CD14-positive monocyte (primary cell): ENCODE measurements around the gene SSMEM1. TPM values are rescaled to one million over a fixed set of nuclear protein-coding genes. Genes with fewer than 3 reads are reported as not detected.
"Not testable (repeated sequence)": the region's sequence is repeated elsewhere in the genome, so short reads cannot be mapped to it uniquely, and the experiment has no call there.

Experiments used
- DNase-seq, 3 donors: peaks; one replicate each; pipeline ENCODE4 v3.0.0-alpha.2; 2011 to 2022
- H2AFZ ChIP-seq: 2 replicates; pipeline ENCODE4 v1.6.0; 2012; ENCODE audit warnings: mild to moderate bottlenecking, low read depth, low read length, inconsistent platforms; ENCODE audit not compliant: insufficient read depth, poor library complexity, severe bottlenecking
- H3K27ac ChIP-seq, 2 donors: 1 replicate in 1 of 2; 2 replicates in 1 of 2; pipeline ENCODE4 v1.5.1; 2012 to 2013; ENCODE audit warnings: low read length in 2 of 2, control low read depth in 1 of 2, inconsistent platforms in 1 of 2, low read depth in 1 of 2, mild to moderate bottlenecking in 1 of 2
- H3K27me3 ChIP-seq, 2 donors: one replicate each; pipeline versions ENCODE4 v1.6.0 to v1.6.1; 2011 to 2013; ENCODE audit warnings: low read length in 2 of 2; ENCODE audit not compliant: control insufficient read depth in 2 of 2, insufficient read depth in 2 of 2
- H3K36me3 ChIP-seq, 2 donors: replicated peaks in 1 of 2; 1 replicate in 1 of 2; 2 replicates in 1 of 2; pipeline versions ENCODE4 v1.5.1 to v1.6.1; 2012 to 2013; ENCODE audit warnings: low read length in 2 of 2, control low read depth in 1 of 2, inconsistent platforms in 1 of 2, mild to moderate bottlenecking in 1 of 2; ENCODE audit not compliant: insufficient read depth in 2 of 2, control insufficient read depth in 1 of 2
- H3K4me1 ChIP-seq, 2 donors: 1 replicate in 1 of 2; 2 replicates in 1 of 2; pipeline versions ENCODE4 v1.5.1 to v1.6.1; 2012 to 2013; ENCODE audit warnings: low read length in 2 of 2, control low read depth in 1 of 2, inconsistent platforms in 1 of 2, mild to moderate bottlenecking in 1 of 2, moderate library complexity in 1 of 2; ENCODE audit not compliant: insufficient read depth in 2 of 2, control insufficient read depth in 1 of 2
- H3K4me2 ChIP-seq: replicated peaks from 2 replicates; pipeline ENCODE3; 2012; ENCODE audit warnings: low read length, moderate library complexity, mild to moderate bottlenecking; ENCODE audit not compliant: poor library complexity, severe bottlenecking; ENCODE audit errors: extremely low read depth
- H3K4me3 ChIP-seq, 3 experiments: fragments of 200-600 bp in 1 of 3; sonication (generic) in 1 of 3; replicated peaks in 1 of 3; 1 replicate in 2 of 3; 2 replicates in 1 of 3; pipeline ENCODE4 v1.5.1; 2011 to 2013; ENCODE audit warnings: low read length in 3 of 3, mild to moderate bottlenecking in 3 of 3, control low read depth in 2 of 3, low read depth in 2 of 3, inconsistent platforms in 1 of 3, moderate library complexity in 1 of 3
- H3K79me2 ChIP-seq: 2 replicates; pipeline ENCODE4 v1.6.0; 2012; ENCODE audit warnings: mild to moderate bottlenecking, control low read depth, inconsistent platforms, low read length, moderate library complexity; ENCODE audit not compliant: insufficient read depth
- H3K9ac ChIP-seq: 2 replicates; pipeline ENCODE4 v1.6.0; 2017; ENCODE audit warnings: low read length, mild to moderate bottlenecking; ENCODE audit not compliant: insufficient read depth, poor library complexity, severe bottlenecking
- H3K9me3 ChIP-seq, 2 donors: replicated peaks in 1 of 2; 1 replicate in 1 of 2; 2 replicates in 1 of 2; pipeline versions ENCODE4 v1.5.1 to v1.6.1; 2012 to 2013; ENCODE audit warnings: low read length in 2 of 2, control low read depth in 1 of 2; ENCODE audit not compliant: control insufficient read depth in 1 of 2, insufficient read depth in 1 of 2
- H4K20me1 ChIP-seq: 2 replicates; pipeline ENCODE4 v1.6.0; 2012; ENCODE audit warnings: mild to moderate bottlenecking, low read length, control low read depth, moderate library complexity; ENCODE audit not compliant: insufficient read depth
- H3K27ac Mint-ChIP-seq, 7 donors: one replicate each; pipeline ENCODE4 v1.8.0; 2020; ENCODE audit warnings: mild to moderate bottlenecking in 7 of 7, mixed read lengths in 7 of 7, moderate library complexity in 6 of 7, inconsistent platforms in 2 of 7
- H3K27me3 Mint-ChIP-seq, 3 donors: one replicate each; pipeline ENCODE4 v1.8.0; 2021 to 2022; ENCODE audit warnings: low read depth in 3 of 3, mild to moderate bottlenecking in 3 of 3, mixed read lengths in 3 of 3, moderate library complexity in 3 of 3, inconsistent platforms in 1 of 3
- H3K36me3 Mint-ChIP-seq, 2 donors: one replicate each; pipeline ENCODE4 v1.8.0; 2020; ENCODE audit warnings: mixed read lengths in 2 of 2, inconsistent platforms in 1 of 2, mild to moderate bottlenecking in 1 of 2
- H3K4me1 Mint-ChIP-seq: one replicate; pipeline ENCODE4 v1.8.0; 2020; ENCODE audit warnings: mild to moderate bottlenecking, mixed read lengths
- H3K4me3 Mint-ChIP-seq, 2 donors: one replicate each; pipeline ENCODE4 v1.8.0; 2020; ENCODE audit warnings: mild to moderate bottlenecking in 2 of 2, mixed read lengths in 2 of 2, moderate library complexity in 1 of 2
- H3K9me3 Mint-ChIP-seq, 7 donors: one replicate each; pipeline ENCODE4 v1.8.0; 2020 to 2022; ENCODE audit warnings: mixed read lengths in 7 of 7, mild to moderate bottlenecking in 6 of 7, moderate library complexity in 6 of 7, inconsistent platforms in 2 of 7
- CTCF ChIP-seq: fragments of 200-600 bp; IDR thresholded peaks from one replicate; pipeline ENCODE4 v1.8.0; 2022; ENCODE audit warnings: antibody characterized with exemption, mild to moderate bottlenecking
- WGBS: methylation state at CpG from one replicate; pipeline ENCODE4 v1.1.5; 2013; ENCODE audit warnings: missing lambda C conversion rate; ENCODE audit not compliant: insufficient coverage; 5-methylcytosine and 5-hydroxymethylcytosine counted together
- intact Hi-C, 2 donors: fragments of 100-400 bp; cut with micrococcal nuclease; formaldehyde crosslinking; loops; one replicate each; pipeline versions ENCODE4 v1.15.0 to v1.15.1; 2023
- polyA plus RNA-seq, 3 donors: library from polyadenylated mRNA; depleted of rRNA in 1 of 3; unstranded in 2 of 3; stranded (reverse) in 1 of 3; fragments of 300-500 nt in 2 of 3; fragments of >200 nt in 1 of 3; fragmentation: Illumina TruSeq in 2 of 3; gene quantifications; 1 replicate in 2 of 3; 2 replicates in 1 of 3; pipeline ENCODE4 v1.2.3, GENCODE V29; 2012 to 2021

The SSMEM1 gene
- polyA plus RNA-seq, 3 donors: not detected

- H3K4me2 ChIP-seq: no peak overlapping the region
- no peak overlapping the region for H2AFZ ChIP-seq
- Mint-ChIP-seq H3K36me3 (no peaks in the 10 kb centered on the region), H3K4me3 (no peak overlapping the region), H3K4me1 (no peaks in the 10 kb centered on the region), H3K27me3 (peaks cover 0 to 3% (median 2%) of the 10 kb centered on the region in 3 donors), H3K9me3 (peaks cover 2 to 12% (median 5%) of the 10 kb centered on the region in 7 donors), H3K27ac (no peak overlapping the region)
- H4K20me1 ChIP-seq: no peaks in the 10 kb centered on the region
- no peak overlapping the region for H3K4me3 ChIP-seq
- no peak overlapping the region for H3K27ac ChIP-seq
- WGBS: no CpG with 5 or more reads among the region's 5 CpGs
- no peak for DNase-seq
- H3K79me2 ChIP-seq: no peaks in the 10 kb centered on the region
- H3K27me3 ChIP-seq: no peaks in the 10 kb centered on the region
- intact Hi-C loops: no loop called here
- no peaks in the 10 kb centered on the region for H3K36me3 ChIP-seq
- no peak overlapping the region for H3K9ac ChIP-seq
- no peak for TF ChIP-seq CTCF
- no peaks in the 10 kb centered on the region for H3K4me1 ChIP-seq
- H3K9me3 ChIP-seq: no peaks in the 10 kb centered on the region
Observed at GRCh38 chr7:130224210-130224609, 16.6 kb downstream of the SSMEM1 start.

- H3K4me1 Mint-ChIP-seq, intact Hi-C loops, H3K27me3 Mint-ChIP-seq, H3K27me3 ChIP-seq, H2AFZ ChIP-seq, H3K36me3 ChIP-seq, H3K36me3 Mint-ChIP-seq, H3K4me1 ChIP-seq, H4K20me1 ChIP-seq, H3K9ac ChIP-seq, H3K79me2 ChIP-seq, H3K4me2 ChIP-seq, H3K4me3 Mint-ChIP-seq, H3K9me3 ChIP-seq, H3K4me3 ChIP-seq, DNase-seq, H3K27ac ChIP-seq: not testable (repeated sequence)
- Mint-ChIP-seq H3K9me3 (peaks cover 2 to 12% (median 5%) of the 10 kb centered on the region in 7 donors), H3K27ac (peak overlapping the region in 1 of 7 donors; percentile 47)
- WGBS: 92% methylated on average over 2 of the region's 3 CpGs
Observed at GRCh38 chr7:130224923-130225322, 17.3 kb downstream of the SSMEM1 start.
